WI38 (cell line): ENCODE measurements around the gene COQ8A.

Experiments used
- H3K4me3 ChIP-seq: 2 replicates; pipeline ENCODE4 v1.5.1; 2011; ENCODE audit warnings: low read depth, mild to moderate bottlenecking, control low read depth, low read length
- CTCF ChIP-seq: IDR thresholded peaks from 2 replicates; pipeline ENCODE4 v1.5.1; 2012; ENCODE audit warnings: low read depth, mild to moderate bottlenecking, control low read depth, low read length

Gene COQ8A

GRCh38 chr1:226940029-226940805, at the start of gene COQ8A:
COQ8A (plus strand) TSS chr1:226940294; CDS start chr1:226961386, 21,092 bp downstream.
- peak within 1 kb of the TSS; percentile 70 for H3K4me3 ChIP-seq
- TF ChIP-seq CTCF: no peak

- TF ChIP-seq CTCF: no peak
- H3K4me3 ChIP-seq: no peak overlapping the region
These were observed 49.6 kb upstream of the COQ8A start for GRCh38 chr1:226890331-226891108.

- H3K4me3 ChIP-seq: no peak overlapping the region
- TF ChIP-seq CTCF: no peak
These were observed 48.7 kb upstream of the COQ8A start for GRCh38 chr1:226891346-226891745.

GRCh38 chr1:226891846-226892523, 48.1 kb upstream of the COQ8A start:
- no peak overlapping the region for H3K4me3 ChIP-seq
- no peak for TF ChIP-seq CTCF

- H3K4me3 ChIP-seq: no peak overlapping the region
- TF ChIP-seq CTCF: no peak
These were observed 47.6 kb upstream of the COQ8A start for GRCh38 chr1:226892524-226892875.

- no peak for TF ChIP-seq CTCF
- H3K4me3 ChIP-seq: no peak overlapping the region
These were observed 46.2 kb upstream of the COQ8A start for GRCh38 chr1:226893936-226894335.
